ENCODE measurements around the gene TLR2.

- TF ChIP-seq CTCF (IDR thresholded peaks at IDR 0.05) (no peak), POLR2A (IDR thresholded peaks at IDR 0.05) (no peak)
These were observed 21.8 kb downstream of the TLR2 start for GRCh38 chr4:153705743-153706468.
